OCI-LY1 (cell line): ENCODE measurements around the gene FOXC1.

Source experiments
- H2AFZ ChIP-seq: fragments of 200-600 bp; sonication (generic), shearing (Covaris generic); 2 replicates; pipeline ENCODE4 v1.6.0; 2014; ENCODE audit warnings: antibody characterized with exemption, mild to moderate bottlenecking, low read length
- H3F3A ChIP-seq: fragments of 200-600 bp; sonication (generic), shearing (Covaris generic); 2 replicates; pipeline ENCODE4 v1.6.0; 2014; ENCODE audit warnings: mild to moderate bottlenecking, antibody characterized with exemption, low read length, moderate library complexity; ENCODE audit not compliant: insufficient read depth
- H3K27ac ChIP-seq: fragments of 200-600 bp; sonication (generic); 2 replicates; pipeline ENCODE4 v1.5.1; 2014; ENCODE audit warnings: low read length, mixed run types, mild to moderate bottlenecking, low read depth; ENCODE audit not compliant: poor library complexity, severe bottlenecking
- H3K27me3 ChIP-seq: fragments of 200-600 bp; sonication (generic); 2 replicates; pipeline ENCODE4 v1.6.0; 2014; ENCODE audit warnings: antibody characterized with exemption, mild to moderate bottlenecking, low read length, moderate library complexity; ENCODE audit not compliant: insufficient read depth
- H3K36me3 ChIP-seq: fragments of 200-600 bp; sonication (generic); 2 replicates; pipeline ENCODE4 v1.6.1; 2014; ENCODE audit warnings: mild to moderate bottlenecking, antibody characterized with exemption, low read length, moderate library complexity, mixed read lengths; ENCODE audit not compliant: insufficient read depth
- H3K4me1 ChIP-seq: fragments of 200-600 bp; sonication (generic); 2 replicates; pipeline ENCODE4 v1.5.1; 2014; ENCODE audit warnings: mild to moderate bottlenecking, low read length, moderate library complexity; ENCODE audit not compliant: insufficient read depth, severe bottlenecking
- H3K4me2 ChIP-seq: fragments of 200-600 bp; sonication (generic), shearing (Covaris generic); 2 replicates; pipeline ENCODE4 v1.6.1; 2014; ENCODE audit warnings: low read length
- H3K4me3 ChIP-seq: fragments of 200-600 bp; sonication (generic); 2 replicates; pipeline ENCODE4 v1.5.1; 2014; ENCODE audit warnings: low read length, low read depth, mild to moderate bottlenecking, mixed read lengths; ENCODE audit not compliant: poor library complexity, severe bottlenecking
- H3K79me2 ChIP-seq: fragments of 200-600 bp; shearing (Covaris generic); 2 replicates; pipeline ENCODE4 v1.6.1; 2016; ENCODE audit warnings: mixed run types, low read length, mixed read lengths; ENCODE audit not compliant: insufficient read depth
- H3K9ac ChIP-seq: fragments of 200-600 bp; sonication (generic), shearing (Covaris generic); 2 replicates; pipeline ENCODE4 v1.6.1; 2014; ENCODE audit warnings: mild to moderate bottlenecking, low read length, mixed read lengths
- H3K9me2 ChIP-seq: fragments of 200-600 bp; sonication (generic), shearing (Covaris generic); 2 replicates; pipeline ENCODE4 v1.6.1; 2014; ENCODE audit warnings: low read depth, mild to moderate bottlenecking, low read length, mixed read lengths
- H3K9me3 ChIP-seq: fragments of 200-600 bp; shearing (Covaris generic); 2 replicates; pipeline ENCODE4 v1.6.1; 2014; ENCODE audit warnings: low read length, mixed read lengths
- H4K20me1 ChIP-seq: fragments of 200-600 bp; sonication (generic), shearing (Covaris generic); 2 replicates; pipeline ENCODE4 v1.6.0; 2016; ENCODE audit warnings: mild to moderate bottlenecking, low read length; ENCODE audit not compliant: insufficient read depth
- EZH2 ChIP-seq: fragments of 200-600 bp; sonication (generic), shearing (Covaris generic); IDR thresholded peaks from 2 replicates; pipeline ENCODE4 v1.8.0; 2017; ENCODE audit warnings: borderline replicate concordance, mixed run types, mild to moderate bottlenecking, antibody characterized with exemption, low read length, moderate library complexity, mixed read lengths
- TF ChIP-seq, protein P1 (sequence below): fragments of 200-600 bp; sonication (generic), shearing (Covaris generic); IDR thresholded peaks from 2 replicates; pipeline ENCODE4 v1.5.1; 2017; ENCODE audit warnings: mild to moderate bottlenecking, antibody characterized with exemption, low read length, moderate library complexity, mixed read lengths

Gene FOXC1

DNA sequence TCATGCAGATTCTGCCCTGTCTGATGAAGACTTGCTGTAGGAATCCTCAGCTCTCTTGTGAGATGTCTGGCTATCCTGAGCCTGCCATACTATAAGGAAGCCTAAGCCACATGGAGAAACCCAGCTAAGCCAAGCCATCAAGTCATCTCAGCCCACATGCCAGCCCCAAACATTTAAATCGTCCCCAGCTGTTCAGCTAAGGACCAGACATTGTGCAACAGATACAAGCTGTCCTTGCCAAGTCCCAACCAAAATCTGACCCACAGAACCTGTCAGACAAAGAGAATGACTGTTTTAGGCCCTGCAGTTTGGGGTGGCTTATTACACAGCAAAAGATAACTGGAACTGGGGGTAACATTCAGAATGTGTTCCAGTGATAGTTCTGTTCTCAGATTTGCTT lies 36.8 kb upstream of the FOXC1 start:
- H3K27ac ChIP-seq = no peak overlapping the region
- H4K20me1 ChIP-seq = no peaks in the 10 kb centered on the region
- H2AFZ ChIP-seq = no peak overlapping the region
- H3K27me3 ChIP-seq = no peaks in the 10 kb centered on the region
- no peaks in the 10 kb centered on the region for H3K4me1 ChIP-seq
- no peaks in the 10 kb centered on the region for H3K79me2 ChIP-seq
- no peaks in the 10 kb centered on the region for H3K36me3 ChIP-seq
- H3K9me3 ChIP-seq = peaks cover 10% of the 10 kb centered on the region; the same call in 1 of the 2 replicates
- H3F3A ChIP-seq = no peaks in the 10 kb centered on the region
- H3K4me3 ChIP-seq = no peak overlapping the region
- H3K4me2 ChIP-seq = no peak overlapping the region
- TF ChIP-seq EZH2 = no peak
- TF ChIP-seq, protein P1, sequence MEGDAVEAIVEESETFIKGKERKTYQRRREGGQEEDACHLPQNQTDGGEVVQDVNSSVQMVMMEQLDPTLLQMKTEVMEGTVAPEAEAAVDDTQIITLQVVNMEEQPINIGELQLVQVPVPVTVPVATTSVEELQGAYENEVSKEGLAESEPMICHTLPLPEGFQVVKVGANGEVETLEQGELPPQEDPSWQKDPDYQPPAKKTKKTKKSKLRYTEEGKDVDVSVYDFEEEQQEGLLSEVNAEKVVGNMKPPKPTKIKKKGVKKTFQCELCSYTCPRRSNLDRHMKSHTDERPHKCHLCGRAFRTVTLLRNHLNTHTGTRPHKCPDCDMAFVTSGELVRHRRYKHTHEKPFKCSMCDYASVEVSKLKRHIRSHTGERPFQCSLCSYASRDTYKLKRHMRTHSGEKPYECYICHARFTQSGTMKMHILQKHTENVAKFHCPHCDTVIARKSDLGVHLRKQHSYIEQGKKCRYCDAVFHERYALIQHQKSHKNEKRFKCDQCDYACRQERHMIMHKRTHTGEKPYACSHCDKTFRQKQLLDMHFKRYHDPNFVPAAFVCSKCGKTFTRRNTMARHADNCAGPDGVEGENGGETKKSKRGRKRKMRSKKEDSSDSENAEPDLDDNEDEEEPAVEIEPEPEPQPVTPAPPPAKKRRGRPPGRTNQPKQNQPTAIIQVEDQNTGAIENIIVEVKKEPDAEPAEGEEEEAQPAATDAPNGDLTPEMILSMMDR = no peak
- no peak overlapping the region for H3K9ac ChIP-seq
- no peaks in the 10 kb centered on the region for H3K9me2 ChIP-seq

DNA sequence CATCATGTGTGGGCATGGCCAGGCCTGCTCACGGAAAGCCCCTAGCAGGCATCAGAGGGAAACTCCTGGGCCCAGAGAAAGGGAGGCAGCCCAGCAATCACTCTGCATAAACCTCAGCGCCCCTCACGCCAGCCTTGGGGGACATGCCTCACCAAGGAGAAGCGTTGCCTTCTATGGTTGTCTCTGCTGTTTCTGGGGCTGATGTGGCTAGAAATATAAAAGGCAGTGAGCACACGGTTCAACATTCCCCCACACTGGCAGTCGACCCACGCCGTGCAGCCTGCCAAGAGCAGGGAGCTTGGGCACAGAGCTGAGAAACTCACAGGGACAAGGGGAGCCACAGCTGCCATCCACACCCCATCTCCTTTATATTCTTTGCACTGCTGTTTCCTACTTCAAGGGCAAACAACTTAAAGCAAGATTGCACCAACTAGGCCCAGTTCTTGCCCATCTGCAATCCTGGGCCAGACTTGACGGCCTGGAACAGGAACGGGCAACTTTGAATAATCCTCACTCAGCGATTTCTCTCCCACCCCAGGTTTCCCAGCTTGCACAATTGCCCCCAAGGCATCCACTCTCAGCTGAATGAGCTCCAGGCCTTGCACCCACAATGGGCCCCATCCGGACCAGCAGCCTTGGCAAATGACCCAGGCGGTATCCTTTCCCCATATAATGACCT lies 35.5 kb upstream of the FOXC1 start:
- Histone ChIP-seq H3K9ac (no peak overlapping the region), H4K20me1 (no peaks in the 10 kb centered on the region), H3K9me3 (peaks cover 10% of the 10 kb centered on the region; the same call in 1 of the 2 replicates), H3K4me2 (no peak overlapping the region), H3K9me2 (no peaks in the 10 kb centered on the region), H2AFZ (no peak overlapping the region), H3K79me2 (no peaks in the 10 kb centered on the region), H3K36me3 (no peaks in the 10 kb centered on the region), H3K4me3 (no peak overlapping the region), H3K27ac (no peak overlapping the region), H3K27me3 (no peaks in the 10 kb centered on the region), H3F3A (no peaks in the 10 kb centered on the region), H3K4me1 (no peaks in the 10 kb centered on the region)
- TF ChIP-seq, protein P1 = no peak
- TF ChIP-seq EZH2 = no peak

- no peaks in the 10 kb centered on the region for H3F3A ChIP-seq
- H4K20me1 ChIP-seq = no peaks in the 10 kb centered on the region
- H3K36me3 ChIP-seq = no peaks in the 10 kb centered on the region
- no peak overlapping the region for H3K27ac ChIP-seq
- no peak overlapping the region for H3K4me3 ChIP-seq
- H3K4me2 ChIP-seq = no peak overlapping the region
- no peaks in the 10 kb centered on the region for H3K79me2 ChIP-seq
- no peak for TF ChIP-seq EZH2
- TF ChIP-seq, protein P1 = no peak
- no peaks in the 10 kb centered on the region for H3K27me3 ChIP-seq
- no peak overlapping the region for H2AFZ ChIP-seq
- H3K9me2 ChIP-seq = no peaks in the 10 kb centered on the region
- H3K4me1 ChIP-seq = no peaks in the 10 kb centered on the region
- H3K9me3 ChIP-seq = peaks cover 10% of the 10 kb centered on the region; the same call in 1 of the 2 replicates
- no peak overlapping the region for H3K9ac ChIP-seq
These were observed 34.9 kb upstream of the FOXC1 start for GRCh38 chr6:1574890-1575209.
